ENCODE data around the gene DPH1. TPM values are rescaled to one million over a fixed set of nuclear protein-coding genes. Genes with fewer than 3 reads are reported as not detected.
A peak's percentile ranks its signal among the peaks of the same experiment; 100 is the strongest.

The DPH1 gene
- polyA plus RNA-seq, 2 of the 4 experiments (the other 2 are of a cell fraction), result 25.5 to 33.6 TPM

- TF ChIP-seq NFE2L2 (conservative IDR thresholded peaks at IDR 0.05; ENCODE audit: low read length) (no peak), EHMT2 (IDR thresholded peaks at IDR 0.05; ENCODE audit: low read depth) (no peak), HOXB5 (CRISPR knock-in tag; IDR thresholded peaks at IDR 0.05) (peak; percentile 49; the same call in 1 of the 2 replicates), TP53 (CRISPR knock-in tag; IDR thresholded peaks at IDR 0.05) (peak; percentile 56; the same call in 1 of the 2 replicates), CTCF (IDR thresholded peaks at IDR 0.05) (no peak), HES2 (IDR thresholded peaks at IDR 0.05) (no peak), FOXS1 (CRISPR knock-in tag; IDR thresholded peaks at IDR 0.05) (no peak), RNF2 (IDR thresholded peaks at IDR 0.05; ENCODE audit: borderline replicate concordance, low read depth) (no peak)
- TF ChIP-seq, protein P1, sequence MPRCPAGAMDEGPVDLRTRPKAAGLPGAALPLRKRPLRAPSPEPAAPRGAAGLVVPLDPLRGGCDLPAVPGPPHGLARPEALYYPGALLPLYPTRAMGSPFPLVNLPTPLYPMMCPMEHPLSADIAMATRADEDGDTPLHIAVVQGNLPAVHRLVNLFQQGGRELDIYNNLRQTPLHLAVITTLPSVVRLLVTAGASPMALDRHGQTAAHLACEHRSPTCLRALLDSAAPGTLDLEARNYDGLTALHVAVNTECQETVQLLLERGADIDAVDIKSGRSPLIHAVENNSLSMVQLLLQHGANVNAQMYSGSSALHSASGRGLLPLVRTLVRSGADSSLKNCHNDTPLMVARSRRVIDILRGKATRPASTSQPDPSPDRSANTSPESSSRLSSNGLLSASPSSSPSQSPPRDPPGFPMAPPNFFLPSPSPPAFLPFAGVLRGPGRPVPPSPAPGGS (IDR thresholded peaks at IDR 0.05), result no peak
Observed at GRCh38 chr17:2049333-2050299, 19.7 kb downstream of the DPH1 start (continued).

GRCh38 chr17:2050300-2051060, 20.5 kb downstream of the DPH1 start:
- H3K4me3 ChIP-seq, result peak overlapping the region; percentile 70
- no peak for FAIRE-seq
- ChIA-PET CTCF (interaction anchor here (1.0 to 2.0 kb wide), 6 partner anchors 10 to 201 kb away, joined by 3 to 28 read pairs (median 3); no protein-coding TSS in a partner anchor), POLR2A (interaction anchor here (1.1 kb wide), 1 partner anchor 253 kb away, joined by 6 read pairs; the partner anchor contains the start of gene SMG6)
- WGBS (ENCODE audit: missing lambda C conversion rate), result 1% methylated on average over 16 of the region's 88 CpGs
- peak overlapping the region; percentile 82 to 89 for H3K27ac ChIP-seq
- peak; percentile 57 to 85 for DNase-seq (ENCODE audit: low read depth in 1 of 2, low spot score in 1 of 2)
- ATAC-seq, result peak in 1 of 2 experiments; percentile 6; a peak in 3 of 6 replicates
- TF ChIP-seq, protein P2, sequence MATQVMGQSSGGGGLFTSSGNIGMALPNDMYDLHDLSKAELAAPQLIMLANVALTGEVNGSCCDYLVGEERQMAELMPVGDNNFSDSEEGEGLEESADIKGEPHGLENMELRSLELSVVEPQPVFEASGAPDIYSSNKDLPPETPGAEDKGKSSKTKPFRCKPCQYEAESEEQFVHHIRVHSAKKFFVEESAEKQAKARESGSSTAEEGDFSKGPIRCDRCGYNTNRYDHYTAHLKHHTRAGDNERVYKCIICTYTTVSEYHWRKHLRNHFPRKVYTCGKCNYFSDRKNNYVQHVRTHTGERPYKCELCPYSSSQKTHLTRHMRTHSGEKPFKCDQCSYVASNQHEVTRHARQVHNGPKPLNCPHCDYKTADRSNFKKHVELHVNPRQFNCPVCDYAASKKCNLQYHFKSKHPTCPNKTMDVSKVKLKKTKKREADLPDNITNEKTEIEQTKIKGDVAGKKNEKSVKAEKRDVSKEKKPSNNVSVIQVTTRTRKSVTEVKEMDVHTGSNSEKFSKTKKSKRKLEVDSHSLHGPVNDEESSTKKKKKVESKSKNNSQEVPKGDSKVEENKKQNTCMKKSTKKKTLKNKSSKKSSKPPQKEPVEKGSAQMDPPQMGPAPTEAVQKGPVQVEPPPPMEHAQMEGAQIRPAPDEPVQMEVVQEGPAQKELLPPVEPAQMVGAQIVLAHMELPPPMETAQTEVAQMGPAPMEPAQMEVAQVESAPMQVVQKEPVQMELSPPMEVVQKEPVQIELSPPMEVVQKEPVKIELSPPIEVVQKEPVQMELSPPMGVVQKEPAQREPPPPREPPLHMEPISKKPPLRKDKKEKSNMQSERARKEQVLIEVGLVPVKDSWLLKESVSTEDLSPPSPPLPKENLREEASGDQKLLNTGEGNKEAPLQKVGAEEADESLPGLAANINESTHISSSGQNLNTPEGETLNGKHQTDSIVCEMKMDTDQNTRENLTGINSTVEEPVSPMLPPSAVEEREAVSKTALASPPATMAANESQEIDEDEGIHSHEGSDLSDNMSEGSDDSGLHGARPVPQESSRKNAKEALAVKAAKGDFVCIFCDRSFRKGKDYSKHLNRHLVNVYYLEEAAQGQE (IDR thresholded peaks at IDR 0.05), result peak; percentile 83
- TF ChIP-seq, protein P3, sequence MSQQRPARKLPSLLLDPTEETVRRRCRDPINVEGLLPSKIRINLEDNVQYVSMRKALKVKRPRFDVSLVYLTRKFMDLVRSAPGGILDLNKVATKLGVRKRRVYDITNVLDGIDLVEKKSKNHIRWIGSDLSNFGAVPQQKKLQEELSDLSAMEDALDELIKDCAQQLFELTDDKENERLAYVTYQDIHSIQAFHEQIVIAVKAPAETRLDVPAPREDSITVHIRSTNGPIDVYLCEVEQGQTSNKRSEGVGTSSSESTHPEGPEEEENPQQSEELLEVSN (IDR thresholded peaks at IDR 0.05; ENCODE audit: borderline replicate concordance, low read depth), result peak; percentile 85
- TF ChIP-seq JUN (IDR thresholded peaks at IDR 0.05) (peak in 1 of 2 experiments; percentile 44; a peak in 3 of 5 replicates), FOSL2 (IDR thresholded peaks at IDR 0.05) (0 out of 2 replicates have a peak, but pooled peaks have one; percentile 29), FOSL2 (CRISPR knock-in tag; IDR thresholded peaks at IDR 0.05) (peak; percentile 24; the same call in 1 of the 2 replicates), MYC (IDR thresholded peaks at IDR 0.05; ENCODE audit: borderline replicate concordance, low read length) (peak; percentile 92; the same call in 1 of the 2 replicates), BHLHE40 (IDR thresholded peaks at IDR 0.05; ENCODE audit: low read depth, low read length) (no peak), MAX (IDR thresholded peaks at IDR 0.05) (peak; percentile 93), MAZ (IDR thresholded peaks at IDR 0.05; ENCODE audit: borderline replicate concordance, low read depth, low read length) (peak; percentile 89; the same call in 1 of the 2 replicates), HOXA7 (CRISPR knock-in tag; IDR thresholded peaks at IDR 0.05) (no peak)
- no peaks in the 10 kb centered on the region for H3K9me3 ChIP-seq
- H3K4me2 ChIP-seq, result peak overlapping the region; percentile 96
- peaks cover 12% of the 10 kb centered on the region; the same call in 2 of the 3 replicates for H3K4me1 ChIP-seq

Data from A549 (cell line).